ENCODE results near the gene NUP107.
"Not testable (repeated sequence)": the region's sequence is repeated elsewhere in the genome, so short reads cannot be mapped to it uniquely, and the experiment has no call there.

NUP107 gene

DNA sequence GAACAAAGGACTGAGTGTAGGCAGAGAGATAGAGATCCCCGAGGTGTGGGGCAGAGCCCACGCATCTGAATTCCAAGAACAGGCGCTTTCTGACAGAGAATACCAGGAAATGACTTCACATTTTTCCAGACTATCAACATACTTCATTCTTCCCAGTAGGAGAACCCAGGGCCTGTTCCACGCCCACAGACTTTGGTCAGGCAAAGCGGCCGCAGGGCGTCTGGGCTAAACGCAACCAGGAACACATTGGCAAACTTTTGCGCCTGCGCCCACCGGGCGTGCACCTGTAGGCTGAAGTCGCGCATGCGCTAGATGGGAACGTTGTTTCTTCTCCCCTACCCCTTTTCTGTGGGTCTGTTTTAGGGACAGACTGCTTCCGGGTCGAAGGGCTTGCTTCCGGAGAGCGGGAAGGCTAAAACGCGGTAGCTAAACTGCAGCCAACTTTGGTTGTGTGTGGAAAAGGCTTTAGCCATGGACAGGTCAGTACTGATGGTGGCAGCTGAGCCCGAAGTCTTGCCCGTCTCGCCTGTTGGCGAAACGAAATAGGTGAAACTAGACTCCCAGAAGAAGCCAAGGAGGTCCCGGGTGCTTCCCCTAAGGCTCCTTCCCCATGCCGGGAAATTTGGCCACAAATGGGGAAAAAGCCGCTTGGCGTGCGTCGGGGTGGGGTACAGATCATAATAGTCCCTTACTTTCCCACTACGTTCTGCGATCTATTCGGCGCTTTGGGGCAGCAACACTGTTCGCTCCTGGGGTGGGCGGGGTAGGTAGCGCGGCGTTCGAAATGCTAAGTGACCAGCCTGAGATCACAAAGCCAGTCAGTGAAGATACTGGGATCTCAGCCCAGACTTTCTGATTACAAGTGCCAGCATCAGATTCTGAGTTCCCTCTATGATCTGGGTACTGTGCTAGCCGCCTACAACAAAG, at the start of gene NUP107:
NUP107 (plus strand) TSS at position 384 of the 927 bp plus-strand sequence; CDS start at position 472, 88 bp downstream.
- H3K4me3 ChIP-seq (replicated peaks; ENCODE audit: low read depth, low read length) = peak within 1 kb of the TSS; percentile 90
- peak; percentile 99 for DNase-seq (ENCODE audit: extremely low read depth, low read depth)
- TF ChIP-seq, protein P1, sequence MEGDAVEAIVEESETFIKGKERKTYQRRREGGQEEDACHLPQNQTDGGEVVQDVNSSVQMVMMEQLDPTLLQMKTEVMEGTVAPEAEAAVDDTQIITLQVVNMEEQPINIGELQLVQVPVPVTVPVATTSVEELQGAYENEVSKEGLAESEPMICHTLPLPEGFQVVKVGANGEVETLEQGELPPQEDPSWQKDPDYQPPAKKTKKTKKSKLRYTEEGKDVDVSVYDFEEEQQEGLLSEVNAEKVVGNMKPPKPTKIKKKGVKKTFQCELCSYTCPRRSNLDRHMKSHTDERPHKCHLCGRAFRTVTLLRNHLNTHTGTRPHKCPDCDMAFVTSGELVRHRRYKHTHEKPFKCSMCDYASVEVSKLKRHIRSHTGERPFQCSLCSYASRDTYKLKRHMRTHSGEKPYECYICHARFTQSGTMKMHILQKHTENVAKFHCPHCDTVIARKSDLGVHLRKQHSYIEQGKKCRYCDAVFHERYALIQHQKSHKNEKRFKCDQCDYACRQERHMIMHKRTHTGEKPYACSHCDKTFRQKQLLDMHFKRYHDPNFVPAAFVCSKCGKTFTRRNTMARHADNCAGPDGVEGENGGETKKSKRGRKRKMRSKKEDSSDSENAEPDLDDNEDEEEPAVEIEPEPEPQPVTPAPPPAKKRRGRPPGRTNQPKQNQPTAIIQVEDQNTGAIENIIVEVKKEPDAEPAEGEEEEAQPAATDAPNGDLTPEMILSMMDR (IDR thresholded peaks at IDR 0.05; ENCODE audit: low read depth, low read length, missing control alignments) = no peak

DNA sequence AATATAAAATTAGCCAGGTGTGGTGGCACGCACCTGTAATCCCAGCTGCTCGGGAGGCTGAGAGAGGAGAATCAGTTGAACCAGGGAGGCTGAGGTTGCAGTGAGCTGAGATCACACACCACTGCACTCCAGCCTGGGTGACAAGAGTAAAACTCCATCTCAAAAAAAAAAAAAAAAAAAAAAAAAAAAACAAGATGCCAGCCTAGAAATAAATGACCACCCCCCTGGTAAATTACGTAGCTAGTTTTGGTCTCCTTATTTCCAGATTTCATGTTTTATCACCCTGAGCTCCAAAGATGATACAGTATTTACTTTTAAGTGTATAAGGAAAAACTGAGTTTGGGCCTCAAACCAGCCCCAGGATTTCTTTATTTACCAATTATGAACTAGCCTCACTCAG, 49.3 kb upstream of the NUP107 start:
- H3K4me3 ChIP-seq (replicated peaks; ENCODE audit: low read depth, low read length); DNase-seq (ENCODE audit: extremely low read depth, low read depth): not testable (repeated sequence)

DNA sequence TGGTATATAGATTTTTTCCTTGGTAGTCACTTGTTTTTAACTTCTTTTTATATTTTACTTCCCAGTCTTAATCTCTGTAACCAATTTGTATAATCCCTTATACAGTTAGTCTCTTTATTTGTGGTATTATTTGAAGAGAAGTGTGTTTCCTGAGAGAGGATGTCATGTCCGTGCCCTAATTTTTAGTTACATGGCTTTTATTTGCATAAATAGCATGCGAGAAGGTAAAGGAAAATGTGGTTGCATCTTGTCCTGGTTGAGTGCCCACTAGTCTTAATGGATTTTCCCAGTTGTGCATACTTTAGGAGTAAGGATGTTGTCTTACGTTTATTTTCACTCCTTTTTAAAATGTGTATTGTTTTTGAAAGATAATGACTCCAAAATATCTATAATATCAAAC, 48.6 kb upstream of the NUP107 start:
- TF ChIP-seq, protein P1 (IDR thresholded peaks at IDR 0.05; ENCODE audit: low read depth, low read length, missing control alignments) = no peak
- no peak for DNase-seq (ENCODE audit: extremely low read depth, low read depth)
- H3K4me3 ChIP-seq (replicated peaks; ENCODE audit: low read depth, low read length) = no peak overlapping the region

DNA sequence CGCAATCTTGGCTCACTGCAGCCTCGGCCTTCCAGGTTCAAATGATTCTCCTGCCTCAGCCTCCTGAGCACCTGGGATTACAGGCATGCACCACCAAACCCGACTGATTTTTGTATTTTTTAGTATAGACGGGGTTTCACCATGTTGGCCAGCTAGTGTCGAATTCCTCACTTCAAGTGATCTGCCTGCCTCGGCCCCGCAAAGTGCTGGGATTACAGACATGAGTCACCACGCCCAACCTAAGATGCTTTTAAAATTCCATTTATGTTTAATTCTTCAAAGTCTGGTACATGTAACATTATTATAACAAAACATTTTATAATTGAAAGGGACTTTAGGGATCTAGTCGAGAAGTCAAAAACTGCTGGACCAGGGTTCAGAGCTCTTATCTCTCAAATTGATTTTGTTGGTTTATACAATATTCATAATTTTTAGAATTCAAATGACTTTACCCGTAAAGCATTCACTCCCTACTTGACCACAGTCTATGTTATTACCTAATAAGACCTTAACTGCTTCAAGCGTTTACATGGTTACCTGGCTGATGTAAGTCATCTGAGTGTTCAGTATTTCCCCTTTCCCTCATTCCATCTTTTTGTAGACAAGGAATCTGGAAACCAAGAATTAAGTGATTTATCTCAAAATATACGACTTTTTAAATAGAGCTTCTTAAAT, 47.9 kb upstream of the NUP107 start:
- TF ChIP-seq, protein P1 (IDR thresholded peaks at IDR 0.05; ENCODE audit: low read depth, low read length, missing control alignments) = no peak
- DNase-seq (ENCODE audit: extremely low read depth, low read depth) = no peak
- no peak overlapping the region for H3K4me3 ChIP-seq (replicated peaks; ENCODE audit: low read depth, low read length)

DNA sequence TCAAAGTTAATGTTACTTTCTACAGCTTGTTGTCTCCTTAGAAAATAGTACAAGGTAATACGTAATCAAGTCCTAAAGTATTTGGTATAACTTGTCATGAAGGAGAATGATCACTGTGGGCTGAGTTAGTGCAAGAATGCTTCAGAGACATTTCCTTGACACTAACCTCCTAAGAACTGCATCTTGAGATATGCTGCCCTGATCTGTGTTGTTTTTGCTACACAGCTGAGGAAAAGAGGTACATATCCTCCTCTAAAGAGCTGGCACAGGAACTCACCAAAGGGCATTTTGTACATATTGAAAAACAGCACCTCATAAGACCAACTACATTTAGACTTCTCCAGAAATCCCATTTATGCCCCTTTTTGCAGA, 47.4 kb upstream of the NUP107 start:
- no peak overlapping the region for H3K4me3 ChIP-seq (replicated peaks; ENCODE audit: low read depth, low read length)
- TF ChIP-seq, protein P1 (IDR thresholded peaks at IDR 0.05; ENCODE audit: low read depth, low read length, missing control alignments) = no peak
- no peak for DNase-seq (ENCODE audit: extremely low read depth, low read depth)

DNA sequence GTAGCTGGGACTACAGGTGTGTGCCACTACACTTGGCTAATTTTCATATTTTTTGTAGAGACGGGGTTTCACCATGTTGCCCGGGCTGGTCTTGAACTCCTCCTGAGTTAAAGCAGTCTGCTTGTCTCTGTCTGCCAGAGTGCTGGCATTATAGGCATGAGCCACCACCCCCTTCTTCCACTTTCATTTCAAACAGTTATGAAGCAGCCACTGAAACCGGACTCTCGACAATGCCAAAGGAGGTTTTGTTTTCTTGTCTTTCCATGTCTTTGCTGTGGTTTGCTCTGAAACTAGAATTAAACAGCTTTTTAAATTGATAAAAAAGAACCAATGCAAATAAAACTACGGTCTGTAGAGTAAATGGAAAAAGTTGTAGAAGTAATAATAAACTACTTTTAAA, 45.6 kb upstream of the NUP107 start:
- no peak for DNase-seq (ENCODE audit: extremely low read depth, low read depth)
- no peak overlapping the region for H3K4me3 ChIP-seq (replicated peaks; ENCODE audit: low read depth, low read length)
- TF ChIP-seq, protein P1 (IDR thresholded peaks at IDR 0.05; ENCODE audit: low read depth, low read length, missing control alignments) = no peak

DNA sequence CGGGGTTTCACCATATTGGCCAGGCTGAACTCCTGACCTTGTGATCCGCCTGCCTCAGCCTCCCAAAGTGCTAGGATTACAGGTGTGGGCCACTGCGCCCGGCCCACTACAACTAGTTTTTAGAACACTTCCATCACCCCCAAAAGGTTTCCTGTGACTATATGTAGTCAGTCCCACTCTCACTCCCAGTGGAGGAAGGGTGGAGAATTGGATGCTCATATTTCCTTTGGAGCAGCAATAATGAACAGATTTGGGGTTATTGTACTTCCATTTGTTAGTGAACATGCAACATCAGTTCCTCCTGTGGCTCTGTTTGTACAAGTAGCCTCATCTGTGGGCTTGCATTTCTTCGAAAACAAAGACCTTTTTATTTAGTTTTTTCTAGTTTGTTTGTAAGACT, 40.3 kb upstream of the NUP107 start:
- DNase-seq (ENCODE audit: extremely low read depth, low read depth) = no peak
- TF ChIP-seq, protein P1 (IDR thresholded peaks at IDR 0.05; ENCODE audit: low read depth, low read length, missing control alignments) = no peak

More for the DNA sequence above, 40.3 kb upstream of the NUP107 start:
- H3K4me3 ChIP-seq (replicated peaks; ENCODE audit: low read depth, low read length) = no peak overlapping the region

Measured in HFF-Myc (cell line).